GM12872 (cell line): ENCODE measurements around the gene TRAFD1.

Experiments
- CTCF ChIP-seq: IDR thresholded peaks from 3 replicates; pipeline ENCODE4 v1.5.1; 2011; ENCODE audit warnings: low read depth, mild to moderate bottlenecking, low read length, moderate library complexity; ENCODE audit not compliant: insufficient read depth

Gene TRAFD1

GRCh38 chr12:112146123-112146522 is 20.8 kb downstream of the TRAFD1 start:
- no peak for TF ChIP-seq CTCF

- no peak for TF ChIP-seq CTCF
These were observed 22.7 kb downstream of the TRAFD1 start for GRCh38 chr12:112148031-112148513.

- no peak for TF ChIP-seq CTCF
These were observed 24.2 kb downstream of the TRAFD1 start for GRCh38 chr12:112149596-112149995.

GRCh38 chr12:112151766-112152541 is 26.6 kb downstream of the TRAFD1 start:
- no peak for TF ChIP-seq CTCF

- TF ChIP-seq CTCF: no peak
These were observed 28.0 kb downstream of the TRAFD1 start for GRCh38 chr12:112153181-112153892.

- no peak for TF ChIP-seq CTCF
These were observed 28.5 kb downstream of the TRAFD1 start for GRCh38 chr12:112153893-112154219.

GRCh38 chr12:112159146-112159541 is 33.8 kb downstream of the TRAFD1 start:
- no peak for TF ChIP-seq CTCF
